ENCODE data around the gene ARHGEF26.

The ARHGEF26 gene

DNA sequence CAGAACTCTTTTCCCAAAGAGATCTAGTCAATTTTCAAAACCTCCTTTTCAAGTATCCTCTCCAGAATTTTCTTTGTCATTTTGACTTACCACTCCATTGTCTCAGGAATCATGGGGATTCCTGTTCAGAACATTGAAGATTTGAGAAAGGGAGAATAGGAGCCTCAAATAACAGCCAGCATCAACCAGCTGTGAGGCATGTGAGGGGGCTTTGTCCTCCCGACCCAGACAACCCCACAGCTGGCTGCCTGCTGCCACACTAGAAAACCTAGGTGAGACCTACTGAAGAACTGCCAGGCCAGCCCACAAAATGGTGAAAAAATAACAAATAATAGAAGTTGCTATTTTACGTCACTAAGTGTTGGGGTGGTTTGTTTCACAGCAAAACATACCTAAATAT lies 5.9 kb upstream of the ARHGEF26 start:
- Histone ChIP-seq H3K36me3 (ENCODE audit: low read depth) (no peaks in the 10 kb centered on the region), H3K4me1 (ENCODE audit: insufficient read depth, poor library complexity, severe bottlenecking) (no peaks in the 10 kb centered on the region), H3K27ac (ENCODE audit: poor library complexity, severe bottlenecking) (no peak overlapping the region), H3K9me3 (ENCODE audit: severe bottlenecking) (no peaks in the 10 kb centered on the region), H3K4me3 (ENCODE audit: severe bottlenecking) (no peak overlapping the region), H3K27me3 (ENCODE audit: insufficient read depth, poor library complexity, severe bottlenecking) (no peaks in the 10 kb centered on the region)
- TF ChIP-seq, protein P1, sequence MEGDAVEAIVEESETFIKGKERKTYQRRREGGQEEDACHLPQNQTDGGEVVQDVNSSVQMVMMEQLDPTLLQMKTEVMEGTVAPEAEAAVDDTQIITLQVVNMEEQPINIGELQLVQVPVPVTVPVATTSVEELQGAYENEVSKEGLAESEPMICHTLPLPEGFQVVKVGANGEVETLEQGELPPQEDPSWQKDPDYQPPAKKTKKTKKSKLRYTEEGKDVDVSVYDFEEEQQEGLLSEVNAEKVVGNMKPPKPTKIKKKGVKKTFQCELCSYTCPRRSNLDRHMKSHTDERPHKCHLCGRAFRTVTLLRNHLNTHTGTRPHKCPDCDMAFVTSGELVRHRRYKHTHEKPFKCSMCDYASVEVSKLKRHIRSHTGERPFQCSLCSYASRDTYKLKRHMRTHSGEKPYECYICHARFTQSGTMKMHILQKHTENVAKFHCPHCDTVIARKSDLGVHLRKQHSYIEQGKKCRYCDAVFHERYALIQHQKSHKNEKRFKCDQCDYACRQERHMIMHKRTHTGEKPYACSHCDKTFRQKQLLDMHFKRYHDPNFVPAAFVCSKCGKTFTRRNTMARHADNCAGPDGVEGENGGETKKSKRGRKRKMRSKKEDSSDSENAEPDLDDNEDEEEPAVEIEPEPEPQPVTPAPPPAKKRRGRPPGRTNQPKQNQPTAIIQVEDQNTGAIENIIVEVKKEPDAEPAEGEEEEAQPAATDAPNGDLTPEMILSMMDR (IDR thresholded peaks at IDR 0.05; ENCODE audit: poor library complexity, severe bottlenecking): no peak
- ATAC-seq (ENCODE audit: low read depth) (no peak), DNase-seq (ENCODE audit: low spot score) (no peak)

DNA sequence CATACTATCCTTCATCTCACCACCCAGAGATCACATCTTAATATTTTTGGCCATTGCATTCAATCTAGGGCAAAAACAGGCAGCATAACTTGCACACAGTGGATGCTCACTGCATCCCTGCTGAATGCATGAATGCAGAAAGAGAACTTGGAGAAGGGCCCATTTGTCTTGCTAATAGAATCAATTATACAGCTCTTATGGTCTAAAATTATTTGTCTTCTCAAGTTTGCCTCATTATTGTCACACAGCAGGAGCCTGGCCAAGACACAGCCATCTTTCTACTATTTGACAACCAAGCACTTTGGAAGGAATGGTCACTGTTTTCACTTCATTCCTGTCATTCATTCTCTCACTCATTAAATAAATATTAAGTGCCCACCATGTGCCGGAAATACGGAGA lies 1.2 kb upstream of the ARHGEF26 start:
- H3K4me1 ChIP-seq (ENCODE audit: insufficient read depth, poor library complexity, severe bottlenecking): no peaks in the 10 kb centered on the region
- TF ChIP-seq, protein P1 (IDR thresholded peaks at IDR 0.05; ENCODE audit: poor library complexity, severe bottlenecking): no peak
- no peaks in the 10 kb centered on the region for H3K9me3 ChIP-seq (ENCODE audit: severe bottlenecking)
- H3K27me3 ChIP-seq (ENCODE audit: insufficient read depth, poor library complexity, severe bottlenecking): no peaks in the 10 kb centered on the region
- no peak for DNase-seq (ENCODE audit: low spot score)
- no peak for ATAC-seq (ENCODE audit: low read depth)
- no peaks in the 10 kb centered on the region for H3K36me3 ChIP-seq (ENCODE audit: low read depth)
- H3K4me3 ChIP-seq (ENCODE audit: severe bottlenecking): no peak overlapping the region
- no peak overlapping the region for H3K27ac ChIP-seq (ENCODE audit: poor library complexity, severe bottlenecking)

DNA sequence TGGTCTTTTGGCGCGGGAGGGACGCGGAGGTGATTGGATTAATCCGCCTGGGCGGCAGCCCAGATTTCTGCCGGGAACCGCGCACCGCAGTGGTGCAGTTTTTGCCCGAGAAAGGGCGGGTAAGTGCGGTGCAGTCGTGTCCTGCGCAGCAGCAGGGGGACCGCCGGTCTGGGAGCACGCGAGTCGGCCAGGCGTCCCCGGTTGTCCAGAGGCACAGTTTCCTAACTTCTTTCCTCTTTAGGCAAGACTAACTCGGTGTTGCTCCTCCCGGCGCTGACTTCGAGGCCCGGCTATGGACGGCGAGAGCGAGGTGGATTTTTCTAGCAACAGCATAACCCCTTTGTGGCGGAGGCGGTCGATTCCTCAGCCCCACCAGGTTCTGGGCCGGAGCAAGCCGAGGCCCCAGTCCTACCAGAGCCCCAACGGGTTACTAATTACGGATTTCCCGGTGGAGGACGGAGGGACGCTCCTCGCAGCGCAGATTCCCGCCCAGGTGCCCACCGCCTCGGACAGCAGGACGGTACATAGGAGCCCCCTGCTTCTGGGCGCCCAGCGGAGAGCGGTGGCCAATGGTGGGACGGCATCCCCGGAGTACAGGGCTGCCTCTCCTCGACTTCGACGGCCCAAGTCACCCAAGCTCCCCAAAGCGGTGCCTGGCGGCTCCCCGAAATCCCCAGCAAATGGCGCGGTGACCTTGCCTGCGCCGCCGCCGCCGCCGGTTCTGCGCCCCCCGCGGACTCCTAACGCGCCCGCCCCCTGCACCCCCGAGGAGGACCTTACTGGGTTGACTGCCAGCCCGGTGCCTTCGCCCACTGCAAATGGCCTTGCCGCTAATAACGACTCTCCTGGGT lies 736 bp downstream of the ARHGEF26 start:
- peak overlapping the region; percentile 68 for H3K4me3 ChIP-seq (ENCODE audit: severe bottlenecking)
- H3K27ac ChIP-seq (ENCODE audit: poor library complexity, severe bottlenecking): no peak overlapping the region
- no peaks in the 10 kb centered on the region for H3K27me3 ChIP-seq (ENCODE audit: insufficient read depth, poor library complexity, severe bottlenecking)
- H3K36me3 ChIP-seq (ENCODE audit: low read depth): no peaks in the 10 kb centered on the region
- H3K4me1 ChIP-seq (ENCODE audit: insufficient read depth, poor library complexity, severe bottlenecking): no peaks in the 10 kb centered on the region
- no peaks in the 10 kb centered on the region for H3K9me3 ChIP-seq (ENCODE audit: severe bottlenecking)
- TF ChIP-seq, protein P1 (IDR thresholded peaks at IDR 0.05; ENCODE audit: poor library complexity, severe bottlenecking): no peak
- ATAC-seq (ENCODE audit: low read depth) (peak; percentile 73), DNase-seq (ENCODE audit: low spot score) (peak; percentile 56)

DNA sequence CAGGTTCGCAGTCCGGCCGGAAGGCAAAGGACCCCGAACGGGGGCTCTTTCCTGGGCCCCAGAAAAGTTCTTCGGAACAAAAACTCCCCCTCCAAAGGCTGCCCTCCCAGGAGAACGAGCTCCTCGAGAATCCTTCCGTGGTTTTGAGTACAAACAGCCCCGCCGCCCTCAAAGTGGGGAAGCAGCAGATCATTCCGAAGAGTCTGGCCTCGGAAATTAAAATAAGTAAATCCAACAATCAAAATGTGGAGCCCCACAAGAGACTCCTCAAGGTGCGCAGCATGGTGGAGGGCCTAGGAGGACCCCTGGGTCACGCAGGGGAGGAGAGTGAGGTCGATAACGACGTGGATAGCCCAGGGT lies 1.3 kb downstream of the ARHGEF26 start:
- no peaks in the 10 kb centered on the region for H3K9me3 ChIP-seq (ENCODE audit: severe bottlenecking)
- H3K36me3 ChIP-seq (ENCODE audit: low read depth): no peaks in the 10 kb centered on the region
- no peak for DNase-seq (ENCODE audit: low spot score)
- no peak for ATAC-seq (ENCODE audit: low read depth)
- no peak overlapping the region for H3K4me3 ChIP-seq (ENCODE audit: severe bottlenecking)
- TF ChIP-seq, protein P1 (IDR thresholded peaks at IDR 0.05; ENCODE audit: poor library complexity, severe bottlenecking): no peak
- H3K27ac ChIP-seq (ENCODE audit: poor library complexity, severe bottlenecking): no peak overlapping the region
- no peaks in the 10 kb centered on the region for H3K27me3 ChIP-seq (ENCODE audit: insufficient read depth, poor library complexity, severe bottlenecking)
- no peaks in the 10 kb centered on the region for H3K4me1 ChIP-seq (ENCODE audit: insufficient read depth, poor library complexity, severe bottlenecking)

DNA sequence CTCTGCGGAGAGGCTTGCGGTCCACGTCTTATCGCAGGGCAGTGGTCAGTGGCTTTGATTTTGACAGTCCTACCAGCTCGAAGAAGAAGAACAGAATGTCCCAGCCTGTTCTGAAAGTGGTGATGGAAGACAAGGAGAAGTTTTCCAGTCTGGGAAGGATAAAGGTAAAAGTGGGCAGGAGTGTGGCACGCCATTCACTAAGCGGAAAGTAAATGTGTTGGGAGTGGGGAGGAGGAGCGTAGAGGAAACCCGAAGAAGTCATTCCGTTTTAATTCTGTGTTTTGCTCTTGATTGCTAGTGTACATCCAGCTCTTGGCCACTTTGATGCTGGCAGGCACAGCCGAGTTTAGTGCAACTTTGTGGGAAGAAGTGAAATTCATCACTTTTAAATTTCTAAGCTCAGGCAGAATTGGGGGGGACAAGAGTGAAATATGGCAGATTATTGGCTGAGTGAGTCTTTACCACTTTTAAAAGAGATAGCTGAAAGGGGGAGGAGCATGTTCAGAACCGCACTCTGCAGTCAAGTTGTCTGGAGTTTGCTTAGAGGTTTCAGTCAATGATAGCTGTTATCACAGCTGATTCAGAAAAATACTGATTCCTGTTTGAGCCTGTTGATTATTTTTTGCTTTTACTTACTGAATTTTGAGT lies 1.8 kb downstream of the ARHGEF26 start:
- no peaks in the 10 kb centered on the region for H3K27me3 ChIP-seq (ENCODE audit: insufficient read depth, poor library complexity, severe bottlenecking)
- H3K27ac ChIP-seq (ENCODE audit: poor library complexity, severe bottlenecking): no peak overlapping the region
- TF ChIP-seq, protein P1 (IDR thresholded peaks at IDR 0.05; ENCODE audit: poor library complexity, severe bottlenecking): no peak
- no peaks in the 10 kb centered on the region for H3K9me3 ChIP-seq (ENCODE audit: severe bottlenecking)
- ATAC-seq (ENCODE audit: low read depth) (no peak), DNase-seq (ENCODE audit: low spot score) (no peak)
- H3K4me3 ChIP-seq (ENCODE audit: severe bottlenecking): no peak overlapping the region
- no peaks in the 10 kb centered on the region for H3K36me3 ChIP-seq (ENCODE audit: low read depth)
- no peaks in the 10 kb centered on the region for H3K4me1 ChIP-seq (ENCODE audit: insufficient read depth, poor library complexity, severe bottlenecking)
